C4-2B (cell line): ENCODE results near the gene SNRK.
A peak's percentile ranks its signal among the peaks of the same experiment; 100 is the strongest.

Experiments
- H3K27ac ChIP-seq: fragments of 450-650 bp; 2 replicates; pipeline ENCODE4 v1.5.1; 2017
- ZFX ChIP-seq: fragments of 450-650 bp; IDR thresholded peaks from 2 replicates; pipeline ENCODE4 v1.6.1; 2017
- TF ChIP-seq, protein P1 (sequence below): fragments of 450-650 bp; conservative IDR thresholded peaks from 2 replicates; pipeline ENCODE4 v1.5.1; 2017; ENCODE audit warnings: mild to moderate bottlenecking

SNRK gene

DNA sequence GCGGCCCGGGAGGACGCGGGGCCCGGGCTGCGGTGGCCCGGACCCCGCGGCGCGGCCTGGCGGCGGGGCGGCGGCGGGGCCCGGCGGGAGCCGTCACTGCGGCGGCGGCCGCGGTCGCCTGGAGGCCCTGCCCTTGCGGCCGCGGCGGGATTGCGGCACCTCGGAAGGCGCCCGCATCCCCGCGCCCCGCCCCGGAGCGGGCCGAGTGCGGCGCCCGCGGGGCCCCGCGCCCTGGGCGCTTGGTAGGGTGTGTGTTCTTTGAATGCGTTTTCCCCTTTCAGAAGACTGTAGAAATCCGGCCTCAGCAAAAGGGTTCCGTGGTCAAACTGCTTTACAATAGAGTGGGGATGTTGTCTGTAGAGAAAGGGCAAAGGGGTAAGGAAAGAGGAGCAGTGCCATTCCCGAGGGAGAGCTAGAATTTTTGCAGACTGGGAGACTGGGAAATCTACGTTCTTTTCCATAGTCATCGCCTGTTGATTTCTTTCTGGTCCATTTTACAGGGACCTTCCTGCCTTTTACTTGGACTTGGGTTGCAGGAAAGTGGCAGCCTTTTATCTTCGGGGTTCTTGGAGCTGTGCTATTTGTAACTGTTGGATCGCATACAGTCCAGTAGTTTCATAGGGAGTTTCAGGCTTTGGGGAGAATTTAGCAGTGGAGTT lies 630 bp downstream of the SNRK start:
- H3K27ac ChIP-seq, result peak overlapping the region; percentile 74

DNA sequence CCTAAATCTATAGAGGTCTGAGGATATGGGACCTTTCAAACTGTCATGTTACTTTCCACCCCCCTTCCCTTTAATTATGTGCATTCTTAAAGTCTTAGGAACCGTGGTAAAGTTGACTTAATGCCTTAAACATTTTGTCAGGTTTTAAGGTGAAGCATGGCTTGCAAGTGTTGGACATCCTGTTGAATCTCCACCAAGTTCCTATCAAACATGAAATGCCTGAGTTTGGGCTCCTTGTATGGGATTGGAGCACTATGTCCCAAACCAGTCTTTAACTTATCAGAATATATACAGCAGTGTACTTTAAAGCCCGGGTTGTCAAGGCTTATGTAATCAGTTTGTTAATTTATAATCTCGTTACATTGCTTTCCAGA lies 1.1 kb downstream of the SNRK start:
- no peak overlapping the region for H3K27ac ChIP-seq
- TF ChIP-seq ZFX, result no peak
- TF ChIP-seq, protein P1, sequence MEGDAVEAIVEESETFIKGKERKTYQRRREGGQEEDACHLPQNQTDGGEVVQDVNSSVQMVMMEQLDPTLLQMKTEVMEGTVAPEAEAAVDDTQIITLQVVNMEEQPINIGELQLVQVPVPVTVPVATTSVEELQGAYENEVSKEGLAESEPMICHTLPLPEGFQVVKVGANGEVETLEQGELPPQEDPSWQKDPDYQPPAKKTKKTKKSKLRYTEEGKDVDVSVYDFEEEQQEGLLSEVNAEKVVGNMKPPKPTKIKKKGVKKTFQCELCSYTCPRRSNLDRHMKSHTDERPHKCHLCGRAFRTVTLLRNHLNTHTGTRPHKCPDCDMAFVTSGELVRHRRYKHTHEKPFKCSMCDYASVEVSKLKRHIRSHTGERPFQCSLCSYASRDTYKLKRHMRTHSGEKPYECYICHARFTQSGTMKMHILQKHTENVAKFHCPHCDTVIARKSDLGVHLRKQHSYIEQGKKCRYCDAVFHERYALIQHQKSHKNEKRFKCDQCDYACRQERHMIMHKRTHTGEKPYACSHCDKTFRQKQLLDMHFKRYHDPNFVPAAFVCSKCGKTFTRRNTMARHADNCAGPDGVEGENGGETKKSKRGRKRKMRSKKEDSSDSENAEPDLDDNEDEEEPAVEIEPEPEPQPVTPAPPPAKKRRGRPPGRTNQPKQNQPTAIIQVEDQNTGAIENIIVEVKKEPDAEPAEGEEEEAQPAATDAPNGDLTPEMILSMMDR, result no peak

More for the DNA sequence above, 630 bp downstream of the SNRK start:
- TF ChIP-seq, protein P1, result no peak
- no peak for TF ChIP-seq ZFX

DNA sequence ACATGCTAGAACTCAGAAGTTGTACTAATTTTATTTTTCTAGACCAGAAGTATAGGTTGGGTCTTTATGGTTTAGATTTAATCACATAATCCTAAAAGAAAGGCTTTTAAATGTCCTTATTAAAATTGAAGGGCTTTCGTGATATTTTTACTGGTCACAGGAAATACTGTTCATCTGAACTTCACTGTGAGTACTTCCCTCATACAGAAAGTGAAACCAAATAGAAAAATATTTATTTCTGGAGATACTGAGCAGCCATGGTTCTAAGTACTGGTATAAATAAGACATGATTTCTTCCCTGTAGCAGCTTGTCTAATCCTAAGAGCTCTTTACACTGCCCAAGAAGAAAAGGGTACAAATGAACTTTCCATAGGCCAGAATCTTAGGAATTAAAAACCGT lies 2.0 kb downstream of the SNRK start:
- H3K27ac ChIP-seq, result no peak overlapping the region

GRCh38 chr3:43288850-43289249 lies 2.5 kb downstream of the SNRK start:
- no peak overlapping the region for H3K27ac ChIP-seq
- TF ChIP-seq, protein P1, result no peak

More for the DNA sequence above, 2.0 kb downstream of the SNRK start:
- TF ChIP-seq, protein P1, result no peak
- no peak for TF ChIP-seq ZFX

DNA sequence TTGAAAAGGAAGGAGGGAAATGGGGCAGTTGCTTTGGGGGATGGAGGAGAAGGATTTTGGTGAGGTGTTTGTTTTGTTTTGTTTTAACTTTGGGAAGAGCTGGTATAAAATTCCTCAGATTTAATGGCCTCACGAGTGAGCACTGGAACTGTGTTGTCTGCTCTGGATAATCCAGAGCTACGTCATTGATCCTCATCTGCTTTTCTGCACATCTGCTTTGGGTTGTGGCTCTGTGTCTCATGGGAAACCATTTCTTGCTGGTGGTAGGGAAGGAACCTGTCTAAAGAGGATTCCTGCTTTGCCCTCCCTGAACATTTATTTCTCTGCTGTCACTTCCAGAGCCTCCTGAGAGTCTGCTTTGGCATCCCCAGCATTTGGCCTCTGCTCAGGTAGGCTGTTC lies 3.1 kb downstream of the SNRK start:
- H3K27ac ChIP-seq, result no peak overlapping the region
- TF ChIP-seq ZFX, result no peak
- TF ChIP-seq, protein P1, result no peak

DNA sequence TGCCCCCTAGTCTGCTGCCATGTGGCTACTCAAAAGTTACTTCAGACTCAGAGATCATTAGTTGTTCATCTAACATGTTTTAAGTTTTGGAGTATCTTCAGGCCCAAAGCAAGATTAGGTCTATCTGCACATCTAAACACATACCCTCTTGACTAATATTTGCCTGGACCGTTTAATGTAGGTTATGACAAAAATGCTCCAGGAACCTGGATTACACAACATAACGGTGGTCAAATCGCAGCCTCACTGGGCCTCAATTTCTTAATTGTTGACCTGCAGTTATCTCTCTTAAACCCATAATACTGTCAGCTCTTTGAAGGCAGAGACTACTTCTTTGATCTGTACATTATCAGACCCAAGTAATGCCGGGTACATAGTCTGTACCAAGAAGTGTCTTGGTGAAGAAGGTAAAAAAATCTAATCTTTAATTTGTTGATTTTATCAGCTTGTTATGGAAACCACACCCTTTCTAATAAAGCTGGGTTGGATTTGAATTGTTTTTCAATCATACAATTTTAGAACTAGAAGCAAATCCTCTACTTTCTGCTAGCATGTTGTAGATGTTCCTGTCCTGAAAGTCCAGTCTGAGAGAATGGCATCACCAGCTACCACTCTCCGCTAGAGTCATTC lies 3.6 kb downstream of the SNRK start:
- H3K27ac ChIP-seq, result no peak overlapping the region
- no peak for TF ChIP-seq ZFX

DNA sequence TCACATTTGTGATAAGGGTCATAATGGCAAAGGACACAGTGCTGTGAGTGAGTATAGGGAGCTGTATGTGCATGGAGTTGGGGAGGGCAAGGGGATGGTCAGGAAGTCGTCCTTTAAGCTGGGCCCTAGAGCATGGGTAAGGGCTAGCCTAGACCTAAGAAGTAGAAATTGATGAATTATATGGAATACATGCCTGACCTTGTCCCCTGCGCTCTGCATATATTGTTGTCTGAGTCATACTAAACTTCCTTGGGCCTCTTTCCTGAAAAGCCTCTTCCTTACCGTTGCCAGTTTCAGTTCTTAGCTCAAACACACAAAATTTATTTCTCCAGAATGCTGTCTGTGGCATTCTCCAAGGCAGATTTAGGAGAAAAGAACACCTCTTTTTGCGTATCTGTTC lies 4.6 kb downstream of the SNRK start:
- H3K27ac ChIP-seq, result no peak overlapping the region
- TF ChIP-seq ZFX, result no peak
- TF ChIP-seq, protein P1, result no peak

- H3K27ac ChIP-seq, result no peak overlapping the region
- TF ChIP-seq ZFX, result no peak
- TF ChIP-seq, protein P1, result no peak
Measured at GRCh38 chr3:43291546-43291945, 5.2 kb downstream of the SNRK start.
